Right hindlimb (tissue), 1 donor: Measurements from ENCODE around the gene NOTCH3.
A peak's percentile ranks its signal among the peaks of the same experiment; 100 is the strongest.

ENCODE experiments used
- DNase-seq: peaks from one replicate; pipeline ENCODE4 v3.0.0-alpha.2; 2018

Gene NOTCH3

DNA sequence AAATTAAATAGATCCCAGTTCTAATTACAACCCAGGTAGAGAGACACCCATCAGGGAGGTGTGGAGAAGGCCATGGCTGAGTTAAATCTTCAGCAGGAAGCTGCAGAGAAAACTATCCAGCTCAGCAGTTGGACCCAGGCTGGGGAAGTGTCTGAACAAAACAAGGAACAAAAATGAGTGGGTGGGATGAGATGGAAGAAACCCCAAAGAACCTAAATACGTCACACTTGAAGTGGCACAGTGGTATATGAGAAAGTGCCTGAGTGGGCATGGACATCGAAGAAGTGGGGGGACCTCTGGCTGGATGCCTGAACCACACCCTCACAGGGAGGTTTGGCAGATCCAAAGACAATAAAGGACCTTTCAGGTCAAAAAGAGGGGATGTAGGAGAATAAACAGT, 35.0 kb upstream of the NOTCH3 start:
- DNase-seq: no peak

DNA sequence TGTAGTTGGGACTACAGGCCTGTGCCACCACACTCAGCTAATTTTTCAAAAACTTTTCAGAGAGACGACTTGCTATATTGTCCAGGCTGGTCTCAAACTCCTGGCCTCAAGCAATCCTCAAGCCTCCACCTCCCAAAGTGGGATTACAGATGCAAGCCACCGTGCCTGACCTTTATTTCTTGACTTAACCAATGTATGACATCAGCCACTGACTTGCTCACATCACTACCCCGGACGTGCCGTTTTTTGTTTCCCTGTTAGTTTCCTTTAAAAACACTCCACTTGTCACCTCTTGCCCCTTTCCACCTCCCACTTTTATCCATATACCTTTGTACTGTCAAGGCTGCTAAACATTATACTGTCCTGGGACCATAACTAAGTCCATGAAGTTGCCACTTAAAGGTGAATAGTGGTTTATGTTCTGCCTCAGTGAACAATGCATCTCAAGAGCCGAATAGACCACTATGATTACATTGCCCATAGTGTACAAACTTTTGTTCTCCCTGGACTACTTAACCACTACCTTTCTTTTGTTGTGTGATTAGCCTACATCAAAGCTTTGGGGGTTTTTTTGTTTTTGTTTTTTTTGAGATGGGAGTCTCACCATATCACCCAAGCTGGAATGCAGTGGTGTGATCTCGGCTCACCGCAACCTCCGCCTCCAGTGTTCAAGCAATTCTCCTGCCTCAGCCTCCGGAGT, 33.8 kb upstream of the NOTCH3 start:
- no peak for DNase-seq

DNA sequence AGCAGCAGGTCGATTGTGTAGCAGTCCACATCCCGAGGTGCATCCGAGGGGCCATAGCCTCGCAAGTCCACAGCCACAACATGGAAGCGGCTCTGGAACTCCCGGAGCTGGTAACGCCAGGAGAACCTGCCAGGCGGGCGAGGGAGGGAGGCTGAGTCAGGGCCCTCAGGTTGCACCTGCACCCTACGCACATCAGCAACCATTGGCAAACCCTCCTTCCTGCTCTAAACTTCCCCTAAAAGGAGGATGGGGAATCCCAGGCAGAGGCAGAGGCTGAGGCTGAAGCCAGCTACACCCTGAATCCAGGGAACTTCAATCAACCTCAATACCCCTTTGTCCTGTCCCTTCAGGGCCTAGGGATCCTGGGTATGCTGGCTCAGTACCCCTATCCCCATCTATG, 30.5 kb upstream of the NOTCH3 start:
- DNase-seq: no peak

GRCh38 chr19:15227261-15227660, 26.5 kb upstream of the NOTCH3 start:
- no peak for DNase-seq

DNA sequence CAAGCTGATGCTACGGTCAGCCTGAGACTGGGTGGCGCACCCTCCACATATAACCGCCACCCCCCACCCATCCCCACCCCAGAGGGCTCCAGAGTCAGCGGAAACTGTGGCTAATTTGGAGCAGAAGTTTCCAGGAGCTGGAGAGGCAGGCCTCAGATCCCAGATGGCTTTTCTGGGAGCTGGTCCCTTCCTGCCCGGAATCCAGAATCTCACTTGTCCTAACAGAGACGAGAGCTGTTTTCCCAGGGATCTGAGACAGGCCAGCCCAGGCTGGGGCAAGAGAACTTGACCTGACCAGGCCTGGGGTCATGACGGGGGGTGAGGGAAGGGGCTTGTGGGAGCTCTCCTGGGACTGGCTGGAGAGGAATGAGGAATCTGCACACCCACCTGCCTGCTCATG, 25.0 kb upstream of the NOTCH3 start:
- DNase-seq: no peak

- no peak for DNase-seq
These were observed 23.0 kb upstream of the NOTCH3 start for GRCh38 chr19:15223649-15224361.

DNA sequence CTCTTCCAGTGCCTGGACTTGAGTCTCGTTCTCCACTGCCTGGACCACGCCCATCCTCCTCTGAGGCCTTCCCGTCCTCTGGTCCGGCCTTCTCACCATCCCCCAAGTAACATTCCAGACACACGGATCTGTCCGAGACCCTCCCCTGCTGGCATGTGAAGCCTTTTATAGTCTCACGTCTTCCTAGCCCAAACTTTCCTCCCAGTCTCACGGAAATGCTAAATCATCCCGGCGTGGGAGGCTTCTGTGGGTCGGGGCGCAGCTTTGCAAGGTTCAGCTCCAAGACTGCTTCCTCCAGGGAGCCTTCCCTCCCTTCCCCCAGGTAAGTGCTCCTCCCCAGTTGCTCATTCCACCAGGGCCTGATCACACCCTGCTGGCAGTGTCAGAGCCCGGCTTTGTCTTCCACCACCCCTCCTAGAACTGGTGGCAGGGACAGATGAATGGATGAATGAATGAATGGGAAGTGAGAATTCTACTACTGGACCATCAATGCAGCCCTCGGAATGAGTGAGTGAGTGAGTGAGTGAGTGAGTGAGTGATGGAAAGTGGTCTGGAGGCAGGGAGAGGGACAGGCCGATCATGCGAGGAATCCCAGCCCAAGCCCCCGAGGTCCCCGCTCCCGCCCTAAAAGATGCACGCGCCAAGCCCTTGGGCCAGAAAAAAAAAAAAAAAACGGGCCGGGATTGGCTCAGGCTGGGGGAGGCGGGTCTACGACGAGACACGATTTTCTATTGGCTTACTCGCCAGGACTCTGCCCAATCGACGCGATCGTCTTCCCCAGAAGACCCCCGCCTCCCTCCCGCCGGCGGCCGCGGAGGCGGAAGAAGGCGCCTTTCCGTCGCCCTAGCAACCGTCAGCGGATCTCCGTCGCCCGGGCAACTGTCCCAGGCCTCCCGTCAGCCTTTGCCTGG, 22.2 kb upstream of the NOTCH3 start:
- peak; percentile 98 for DNase-seq

DNA sequence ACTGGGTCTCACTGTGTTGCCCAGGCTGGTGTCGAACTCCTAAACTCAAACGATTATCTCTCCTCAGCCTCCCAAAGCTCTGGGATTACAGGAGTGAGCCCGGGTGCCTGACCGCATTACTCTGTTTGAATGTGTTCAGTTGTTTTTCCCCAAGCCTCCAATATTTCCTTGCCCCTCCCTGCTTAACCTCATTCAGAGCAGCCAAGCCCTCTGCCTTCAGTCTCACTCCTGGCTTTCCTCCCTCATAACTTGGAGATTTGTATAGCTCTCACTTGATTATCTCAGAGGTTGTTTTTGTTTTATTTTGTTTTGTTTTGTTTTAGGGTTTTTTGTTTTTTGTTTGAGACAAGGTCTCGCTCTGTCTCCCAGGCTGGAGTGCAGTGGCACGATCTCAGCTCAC, 20.0 kb upstream of the NOTCH3 start:
- no peak for DNase-seq

- no peak for DNase-seq
These were observed 17.7 kb upstream of the NOTCH3 start for GRCh38 chr19:15218501-15218900.

GRCh38 chr19:15216363-15216762, 15.6 kb upstream of the NOTCH3 start:
- no peak for DNase-seq

DNA sequence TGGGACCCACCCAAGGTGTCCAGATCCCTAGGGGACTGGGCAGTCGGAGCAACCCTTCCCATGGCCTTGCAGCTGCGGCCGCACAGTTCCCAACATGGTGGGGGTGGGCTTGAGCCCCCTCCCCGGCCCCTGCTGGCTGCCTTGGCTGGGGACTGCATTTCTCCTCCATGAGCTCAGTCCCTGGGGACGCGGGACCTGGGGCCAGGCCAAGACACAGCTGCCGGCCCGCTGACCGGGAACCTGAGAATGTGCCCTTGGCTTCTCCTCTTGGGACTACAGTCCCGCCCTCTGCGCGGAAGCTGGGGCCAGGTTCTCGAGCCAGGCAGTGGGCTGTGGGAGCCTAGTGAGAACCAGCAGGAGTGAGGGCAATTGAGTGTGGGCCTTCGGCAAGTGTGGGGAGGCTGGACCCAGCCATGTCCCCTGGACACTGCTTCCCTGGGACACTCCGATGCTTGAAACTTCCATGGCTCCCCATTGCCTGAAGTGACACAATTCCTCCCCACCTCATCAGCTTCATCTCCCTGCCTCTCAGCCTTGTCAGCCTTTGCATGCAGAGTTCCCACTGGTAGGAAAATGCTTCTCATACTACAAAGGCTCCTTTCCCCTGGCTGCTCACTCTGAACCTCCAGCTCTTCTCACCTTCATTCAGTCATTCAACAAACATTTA, 13.1 kb upstream of the NOTCH3 start:
- DNase-seq: peak; percentile 81

- DNase-seq: no peak
These were observed 11.9 kb upstream of the NOTCH3 start for GRCh38 chr19:15212711-15213110.

- DNase-seq: no peak
These were observed 9.6 kb upstream of the NOTCH3 start for GRCh38 chr19:15210323-15210781.

- DNase-seq: no peak
These were observed 704 bp upstream of the NOTCH3 start for GRCh38 chr19:15201374-15202023.

DNA sequence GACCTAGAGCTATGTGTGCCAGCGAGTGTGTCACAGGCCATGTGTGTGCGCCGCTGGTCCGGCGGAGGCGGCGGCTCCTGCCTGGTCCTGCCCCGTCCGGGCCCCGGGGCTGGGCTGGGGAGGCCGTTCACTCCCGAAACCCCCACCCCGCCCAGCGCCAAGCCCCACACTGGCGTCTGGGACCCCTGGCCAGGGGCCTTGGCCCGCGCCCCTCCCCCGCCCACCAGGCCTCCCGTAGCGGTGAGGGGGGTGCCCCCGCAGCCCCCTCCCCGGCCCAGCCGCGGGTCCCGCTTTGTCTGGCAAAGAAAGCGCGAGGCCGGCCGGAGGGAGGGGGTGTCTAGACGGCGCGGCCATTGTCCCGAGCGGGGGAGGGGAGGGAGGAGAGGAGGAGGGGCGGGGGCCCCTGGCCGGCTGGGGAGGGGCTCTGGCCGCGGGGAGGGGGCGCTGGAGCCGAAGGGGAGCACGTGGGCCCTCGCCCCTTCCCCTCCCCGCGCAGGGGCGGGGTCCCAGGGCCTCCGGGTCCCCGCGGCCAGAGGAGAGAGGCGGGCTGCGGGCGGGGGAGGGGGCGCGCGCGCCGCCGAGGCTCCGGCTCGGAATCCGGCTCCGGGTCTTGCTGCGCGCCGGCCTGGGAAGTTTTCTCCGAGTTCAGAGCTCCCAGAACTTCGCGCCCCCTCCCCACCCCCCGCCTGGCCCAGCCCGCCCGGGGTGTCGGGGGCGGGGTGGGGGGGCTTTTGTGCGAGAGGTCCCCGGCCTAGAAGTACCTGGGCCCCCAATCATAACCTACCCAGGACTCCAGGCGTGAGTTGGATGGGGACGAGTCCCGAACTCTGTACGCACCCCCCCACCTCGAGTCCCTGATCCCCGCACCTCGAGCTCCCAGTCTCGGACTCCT, 888 bp downstream of the NOTCH3 start:
- DNase-seq: peak; percentile 90

- no peak for DNase-seq
These were observed 1.7 kb downstream of the NOTCH3 start for GRCh38 chr19:15198951-15199660.

GRCh38 chr19:15197942-15198341, 2.9 kb downstream of the NOTCH3 start:
- DNase-seq: peak; percentile 67

- peak; percentile 86 for DNase-seq
These were observed 3.4 kb downstream of the NOTCH3 start for GRCh38 chr19:15197275-15197941.

DNA sequence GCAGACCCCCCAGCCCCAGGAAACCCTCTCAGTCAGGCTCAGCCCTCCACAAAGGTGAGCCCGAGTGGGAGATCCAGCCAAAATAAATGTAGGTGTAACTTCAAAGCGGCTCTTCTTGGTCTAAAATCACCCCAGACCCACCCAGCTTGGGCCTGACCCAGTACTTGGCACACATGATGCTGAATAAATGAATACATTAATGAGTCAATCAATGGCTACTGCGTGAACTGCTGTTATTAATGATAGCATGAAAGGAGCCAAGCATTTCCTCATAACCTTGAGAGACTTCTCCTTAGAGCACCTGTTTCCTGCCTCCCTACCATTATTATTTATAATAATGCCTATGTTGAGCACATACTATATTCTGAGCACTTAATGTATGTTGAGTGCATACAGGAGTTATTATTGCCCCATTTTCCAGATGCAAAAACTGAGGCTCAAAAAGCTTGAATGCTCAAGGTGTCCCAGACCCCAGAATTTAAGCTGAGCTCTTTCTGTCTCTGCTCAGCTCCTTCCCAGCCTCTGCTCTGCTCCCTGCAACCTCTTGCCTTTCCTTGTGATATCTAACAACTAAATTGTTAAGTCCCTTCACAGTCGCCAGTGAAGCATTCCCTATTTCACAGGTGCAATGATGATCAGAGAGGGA, 4.3 kb downstream of the NOTCH3 start:
- DNase-seq: no peak
